Measurements from ENCODE around the gene ACVRL1.

The ACVRL1 gene

GRCh38 chr12:51897181-51897580 is 10.1 kb upstream of the ACVRL1 start:
- no peak overlapping the region for H3K4me3 ChIP-seq (replicated peaks; ENCODE audit: low read depth, low read length)
- H3K36me3 ChIP-seq (ENCODE audit: control insufficient read depth, insufficient read depth, low read length): no peaks in the 10 kb centered on the region
- no peak for TF ChIP-seq CTCF (IDR thresholded peaks at IDR 0.05; ENCODE audit: insufficient read depth, low read length, poor library complexity, severe bottlenecking)
- peaks cover 2% of the 10 kb centered on the region for H3K27me3 ChIP-seq (replicated peaks; ENCODE audit: control insufficient read depth, insufficient read depth, low read length)
- no peak for DNase-seq (ENCODE audit: extremely low read depth, insufficient read length)

- peaks cover 2% of the 10 kb centered on the region for H3K27me3 ChIP-seq (replicated peaks; ENCODE audit: control insufficient read depth, insufficient read depth, low read length)
- TF ChIP-seq CTCF (IDR thresholded peaks at IDR 0.05; ENCODE audit: insufficient read depth, low read length, poor library complexity, severe bottlenecking): no peak
- no peaks in the 10 kb centered on the region for H3K36me3 ChIP-seq (ENCODE audit: control insufficient read depth, insufficient read depth, low read length)
- no peak overlapping the region for H3K4me3 ChIP-seq (replicated peaks; ENCODE audit: low read depth, low read length)
- DNase-seq (ENCODE audit: extremely low read depth, insufficient read length): no peak
Observed at GRCh38 chr12:51898506-51898905, 8.8 kb upstream of the ACVRL1 start.

GRCh38 chr12:51898937-51899336 is 8.4 kb upstream of the ACVRL1 start:
- H3K27me3 ChIP-seq (replicated peaks; ENCODE audit: control insufficient read depth, insufficient read depth, low read length): peaks cover 2% of the 10 kb centered on the region
- no peak for TF ChIP-seq CTCF (IDR thresholded peaks at IDR 0.05; ENCODE audit: insufficient read depth, low read length, poor library complexity, severe bottlenecking)
- DNase-seq (ENCODE audit: extremely low read depth, insufficient read length): no peak

GRCh38 chr12:51900323-51900889 is 6.9 kb upstream of the ACVRL1 start:
- DNase-seq (ENCODE audit: extremely low read depth, insufficient read length): no peak
- H3K36me3 ChIP-seq (ENCODE audit: control insufficient read depth, insufficient read depth, low read length): no peaks in the 10 kb centered on the region
- no peak overlapping the region for H3K4me3 ChIP-seq (replicated peaks; ENCODE audit: low read depth, low read length)
- H3K27me3 ChIP-seq (replicated peaks; ENCODE audit: control insufficient read depth, insufficient read depth, low read length): peaks cover 2% of the 10 kb centered on the region
- no peak for TF ChIP-seq CTCF (IDR thresholded peaks at IDR 0.05; ENCODE audit: insufficient read depth, low read length, poor library complexity, severe bottlenecking)

More at GRCh38 chr12:51898937-51899336, 8.4 kb upstream of the ACVRL1 start:
- no peak overlapping the region for H3K4me3 ChIP-seq (replicated peaks; ENCODE audit: low read depth, low read length)
- H3K36me3 ChIP-seq (ENCODE audit: control insufficient read depth, insufficient read depth, low read length): no peaks in the 10 kb centered on the region

- no peaks in the 10 kb centered on the region for H3K36me3 ChIP-seq (ENCODE audit: control insufficient read depth, insufficient read depth, low read length)
- H3K4me3 ChIP-seq (replicated peaks; ENCODE audit: low read depth, low read length): no peak overlapping the region
- TF ChIP-seq CTCF (IDR thresholded peaks at IDR 0.05; ENCODE audit: insufficient read depth, low read length, poor library complexity, severe bottlenecking): no peak
- DNase-seq (ENCODE audit: extremely low read depth, insufficient read length): no peak
- H3K27me3 ChIP-seq (replicated peaks; ENCODE audit: control insufficient read depth, insufficient read depth, low read length): peaks cover 3% of the 10 kb centered on the region
Observed at GRCh38 chr12:51901121-51901817, 6.0 kb upstream of the ACVRL1 start.

Measured in GM06990 (cell line).